Suprapubic skin (tissue), 4 donors: Measurements from ENCODE around the gene GALNT13. TPM values are rescaled to one million over a fixed set of nuclear protein-coding genes. Genes with fewer than 3 reads are reported as not detected.

Experiments used
- DNase-seq, 2 donors: peaks; one replicate each; pipeline ENCODE4 v3.0.0-alpha.2; 2019; ENCODE audit warnings: low spot score in 2 of 2
- H3K27ac ChIP-seq: fragments of 200-600 bp; sonication (generic); one replicate; pipeline ENCODE4 v1.5.1; 2019
- H3K27me3 ChIP-seq: fragments of 200-600 bp; sonication (generic); one replicate; pipeline ENCODE4 v1.5.1; 2019
- H3K36me3 ChIP-seq: fragments of 200-600 bp; sonication (generic); one replicate; pipeline ENCODE4 v1.5.1; 2019
- H3K4me1 ChIP-seq: fragments of 200-600 bp; sonication (generic); one replicate; pipeline ENCODE4 v1.5.1; 2019
- H3K4me3 ChIP-seq: fragments of 200-600 bp; sonication (generic); one replicate; pipeline ENCODE4 v1.5.1; 2019; ENCODE audit warnings: mild to moderate bottlenecking
- H3K9me3 ChIP-seq: fragments of 200-600 bp; sonication (generic); one replicate; pipeline ENCODE4 v1.5.1; 2019
- EP300 ChIP-seq: sonication (generic); formaldehyde crosslinking; IDR thresholded peaks from one replicate; pipeline ENCODE4 v1.6.1; 2017; ENCODE audit warnings: antibody characterized with exemption
- POLR2A ChIP-seq, 2 donors: fragments of 450-650 bp; IDR thresholded peaks; one replicate each; pipeline ENCODE4 v1.6.1; 2017; ENCODE audit warnings: antibody characterized with exemption in 2 of 2, mild to moderate bottlenecking in 2 of 2, moderate library complexity in 2 of 2
- POLR2AphosphoS5 ChIP-seq, 3 donors: sonication (generic); formaldehyde crosslinking; IDR thresholded peaks; one replicate each; pipeline ENCODE4 v1.6.1; 2017; ENCODE audit warnings: antibody characterized with exemption in 3 of 3
- WGBS: methylation state at CpG from one replicate; pipeline ENCODE4 v1.1.5; 2018; 5-methylcytosine and 5-hydroxymethylcytosine counted together
- total RNA-seq, 4 donors: library from RNA; depleted of rRNA; stranded (reverse); fragments of >200 nt; gene quantifications; one replicate each; pipeline ENCODE4 v1.1.0, GENCODE V29; 2016
- TF ChIP-seq, protein P1 (sequence below), 2 donors: fragments of 200-600 bp in 1 of 2; fragments of 450-650 bp in 1 of 2; sonication (generic) in 1 of 2; IDR thresholded peaks; one replicate each; pipeline ENCODE4 v1.5.1; 2016 to 2019; ENCODE audit warnings: antibody characterized with exemption in 2 of 2, mild to moderate bottlenecking in 1 of 2, moderate library complexity in 1 of 2

GALNT13 gene
- total RNA-seq, 4 donors from 2014 or later = 0.19 to 0.97 (median 0.54) TPM

- no peak for DNase-seq
- WGBS = 82% methylated on average over 2 of the region's 2 CpGs
- TF ChIP-seq POLR2AphosphoS5 (IDR thresholded peaks at IDR 0.05) (no peak), EP300 (no peak), POLR2A (IDR thresholded peaks at IDR 0.05) (no peak)
- TF ChIP-seq, protein P1, sequence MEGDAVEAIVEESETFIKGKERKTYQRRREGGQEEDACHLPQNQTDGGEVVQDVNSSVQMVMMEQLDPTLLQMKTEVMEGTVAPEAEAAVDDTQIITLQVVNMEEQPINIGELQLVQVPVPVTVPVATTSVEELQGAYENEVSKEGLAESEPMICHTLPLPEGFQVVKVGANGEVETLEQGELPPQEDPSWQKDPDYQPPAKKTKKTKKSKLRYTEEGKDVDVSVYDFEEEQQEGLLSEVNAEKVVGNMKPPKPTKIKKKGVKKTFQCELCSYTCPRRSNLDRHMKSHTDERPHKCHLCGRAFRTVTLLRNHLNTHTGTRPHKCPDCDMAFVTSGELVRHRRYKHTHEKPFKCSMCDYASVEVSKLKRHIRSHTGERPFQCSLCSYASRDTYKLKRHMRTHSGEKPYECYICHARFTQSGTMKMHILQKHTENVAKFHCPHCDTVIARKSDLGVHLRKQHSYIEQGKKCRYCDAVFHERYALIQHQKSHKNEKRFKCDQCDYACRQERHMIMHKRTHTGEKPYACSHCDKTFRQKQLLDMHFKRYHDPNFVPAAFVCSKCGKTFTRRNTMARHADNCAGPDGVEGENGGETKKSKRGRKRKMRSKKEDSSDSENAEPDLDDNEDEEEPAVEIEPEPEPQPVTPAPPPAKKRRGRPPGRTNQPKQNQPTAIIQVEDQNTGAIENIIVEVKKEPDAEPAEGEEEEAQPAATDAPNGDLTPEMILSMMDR (IDR thresholded peaks at IDR 0.05) = no peak
- no peak overlapping the region for H3K27ac ChIP-seq
- peaks cover 4% of the 10 kb centered on the region for H3K9me3 ChIP-seq
- no peaks in the 10 kb centered on the region for H3K36me3 ChIP-seq
- no peak overlapping the region for H3K4me3 ChIP-seq
- H3K27me3 ChIP-seq = no peaks in the 10 kb centered on the region
- H3K4me1 ChIP-seq = no peaks in the 10 kb centered on the region
These were observed 318.2 kb downstream of the GALNT13 start for GRCh38 chr2:154189953-154190352.

GRCh38 chr2:154193246-154193645 lies 321.5 kb downstream of the GALNT13 start:
- no peak for DNase-seq
- Histone ChIP-seq H3K4me1 (no peaks in the 10 kb centered on the region), H3K9me3 (no peaks in the 10 kb centered on the region), H3K4me3 (no peak overlapping the region), H3K27me3 (no peaks in the 10 kb centered on the region), H3K27ac (no peak overlapping the region), H3K36me3 (no peaks in the 10 kb centered on the region)
- 64% methylated on average over 2 of the region's 2 CpGs for WGBS
- TF ChIP-seq, protein P1 (IDR thresholded peaks at IDR 0.05) = no peak
- TF ChIP-seq EP300 = no peak
- no peak for TF ChIP-seq POLR2AphosphoS5 (IDR thresholded peaks at IDR 0.05)
- no peak for TF ChIP-seq POLR2A (IDR thresholded peaks at IDR 0.05)

- TF ChIP-seq POLR2A (IDR thresholded peaks at IDR 0.05) (no peak), POLR2AphosphoS5 (IDR thresholded peaks at IDR 0.05) (no peak), EP300 (no peak)
- TF ChIP-seq, protein P1 (IDR thresholded peaks at IDR 0.05) = no peak
- H3K27me3 ChIP-seq = no peaks in the 10 kb centered on the region
- no peak overlapping the region for H3K4me3 ChIP-seq
- H3K4me1 ChIP-seq = no peaks in the 10 kb centered on the region
- no peaks in the 10 kb centered on the region for H3K9me3 ChIP-seq
- no peak for DNase-seq
- 30% methylated on average over 5 of the region's 5 CpGs for WGBS
- H3K36me3 ChIP-seq = no peaks in the 10 kb centered on the region
- H3K27ac ChIP-seq = no peak overlapping the region
These were observed 323.4 kb downstream of the GALNT13 start for GRCh38 chr2:154194909-154195643.

- no peaks in the 10 kb centered on the region for H3K27me3 ChIP-seq
- DNase-seq = no peak
- no peak overlapping the region for H3K27ac ChIP-seq
- no peaks in the 10 kb centered on the region for H3K36me3 ChIP-seq
- H3K4me3 ChIP-seq = no peak overlapping the region
- no peaks in the 10 kb centered on the region for H3K9me3 ChIP-seq
- TF ChIP-seq POLR2AphosphoS5 (IDR thresholded peaks at IDR 0.05) (no peak), EP300 (no peak), POLR2A (IDR thresholded peaks at IDR 0.05) (no peak)
- TF ChIP-seq, protein P1 (IDR thresholded peaks at IDR 0.05) = no peak
- no peaks in the 10 kb centered on the region for H3K4me1 ChIP-seq
These were observed 324.0 kb downstream of the GALNT13 start for GRCh38 chr2:154195644-154196195.

DNA sequence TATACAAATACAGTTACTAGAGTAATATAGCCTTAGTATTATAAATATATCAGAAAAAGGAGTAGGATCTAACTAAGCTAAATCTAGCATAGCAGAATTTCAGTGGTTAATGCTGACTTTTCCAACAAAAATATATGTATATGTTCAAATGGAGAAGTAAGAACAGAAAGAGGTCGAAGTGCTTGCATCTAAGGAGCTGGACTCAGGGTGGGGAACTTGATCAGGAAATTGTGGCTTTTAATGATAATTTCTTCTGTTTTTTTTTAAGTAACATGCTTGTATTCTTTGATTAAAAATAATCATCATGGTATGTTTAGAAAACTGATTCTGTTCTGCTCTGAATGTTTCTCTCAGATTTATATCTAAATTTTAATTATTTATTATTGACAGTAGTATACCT lies 327.1 kb downstream of the GALNT13 start:
- Histone ChIP-seq H3K27ac (no peak overlapping the region), H3K27me3 (no peaks in the 10 kb centered on the region), H3K4me3 (no peak overlapping the region), H3K9me3 (no peaks in the 10 kb centered on the region), H3K36me3 (no peaks in the 10 kb centered on the region), H3K4me1 (no peaks in the 10 kb centered on the region)
- DNase-seq = no peak
- WGBS = 59% methylated on average over 1 of the region's 1 CpG
- TF ChIP-seq, protein P1 (IDR thresholded peaks at IDR 0.05) = no peak
- no peak for TF ChIP-seq POLR2AphosphoS5 (IDR thresholded peaks at IDR 0.05)
- no peak for TF ChIP-seq EP300
